MM.1S (cell line): ENCODE measurements around the gene TDRD3.

Source experiments
- DNase-seq: peaks from one replicate; pipeline ENCODE4 v3.0.0-alpha.2; 2015
- H2AFZ ChIP-seq: fragments of 300-600 bp; sonication (generic); 2 replicates; pipeline ENCODE4 v1.6.0; 2016; ENCODE audit warnings: antibody characterized with exemption, low read length
- H3F3A ChIP-seq: fragments of 300-600 bp; sonication (generic); 2 replicates; pipeline ENCODE4 v1.6.1; 2016; ENCODE audit warnings: mild to moderate bottlenecking, antibody characterized with exemption, low read length, moderate library complexity, mixed read lengths; ENCODE audit not compliant: insufficient read depth
- H3K27ac ChIP-seq: fragments of 300-600 bp; sonication (generic); 2 replicates; pipeline ENCODE4 v1.5.1; 2016; ENCODE audit warnings: mild to moderate bottlenecking, low read length
- H3K27me3 ChIP-seq: fragments of 300-600 bp; sonication (generic); replicated peaks from 2 replicates; pipeline ENCODE4 v1.6.0; 2016; ENCODE audit warnings: low read length; ENCODE audit not compliant: insufficient read depth
- H3K36me3 ChIP-seq: fragments of 300-600 bp; sonication (generic); replicated peaks from 2 replicates; pipeline ENCODE4 v1.6.1; 2016; ENCODE audit warnings: mild to moderate bottlenecking, low read length, mixed read lengths; ENCODE audit not compliant: insufficient read depth
- H3K4me1 ChIP-seq: fragments of 300-600 bp; sonication (generic); 2 replicates; pipeline ENCODE4 v1.6.1; 2016; ENCODE audit warnings: low read length, mixed read lengths
- H3K4me2 ChIP-seq: fragments of 300-600 bp; sonication (generic); 2 replicates; pipeline ENCODE4 v1.6.0; 2016; ENCODE audit warnings: low read depth, low read length
- H3K4me3 ChIP-seq: fragments of 300-600 bp; sonication (generic); 2 replicates; pipeline ENCODE4 v1.5.1; 2016; ENCODE audit warnings: low read length, mixed read lengths
- H3K79me2 ChIP-seq: fragments of 300-600 bp; sonication (generic); 2 replicates; pipeline ENCODE4 v1.6.1; 2016; ENCODE audit warnings: mixed run types, low read length, mixed read lengths
- H3K9ac ChIP-seq: fragments of 300-600 bp; sonication (generic); 2 replicates; pipeline ENCODE4 v1.6.1; 2016; ENCODE audit warnings: low read length, mixed read lengths
- H3K9me2 ChIP-seq: fragments of 300-600 bp; sonication (generic); replicated peaks from 2 replicates; pipeline ENCODE4 v1.6.1; 2016; ENCODE audit warnings: mild to moderate bottlenecking, low read length, mixed read lengths; ENCODE audit not compliant: insufficient read depth
- H3K9me3 ChIP-seq: fragments of 300-600 bp; sonication (generic); replicated peaks from 2 replicates; pipeline ENCODE4 v1.6.1; 2016; ENCODE audit warnings: mild to moderate bottlenecking, low read length, mixed read lengths; ENCODE audit not compliant: insufficient read depth
- H4K20me1 ChIP-seq: fragments of 300-600 bp; sonication (generic); 2 replicates; pipeline ENCODE4 v1.6.1; 2016; ENCODE audit warnings: mild to moderate bottlenecking, low read length, moderate library complexity, mixed read lengths; ENCODE audit not compliant: insufficient read depth
- CTCF ChIP-seq: fragments of 300-600 bp; sonication (generic); IDR thresholded peaks from 2 replicates; pipeline ENCODE4 v1.5.1; 2016; ENCODE audit warnings: antibody characterized with exemption, low read length, mixed read lengths
- EZH2 ChIP-seq: fragments of 300-600 bp; sonication (generic); optimal IDR thresholded peaks from 2 replicates; pipeline ENCODE3; 2017; ENCODE audit warnings: low read depth, mild to moderate bottlenecking, antibody characterized with exemption, low read length, mixed read lengths
- EZH2phosphoT487 ChIP-seq: fragments of 300-600 bp; sonication (generic); IDR thresholded peaks from 2 replicates; pipeline ENCODE4 v1.6.1; 2018; ENCODE audit warnings: antibody characterized with exemption, low read length

Gene TDRD3

GRCh38 chr13:60435762-60436374 is 38.8 kb downstream of the TDRD3 start:
- DNase-seq = peak; percentile 43
- peaks cover 3% of the 10 kb centered on the region; the same call in 1 of the 2 replicates for H3K79me2 ChIP-seq
- no peak overlapping the region for H3K27ac ChIP-seq
- H3K27me3 ChIP-seq = no peaks in the 10 kb centered on the region
- no peaks in the 10 kb centered on the region for H3K9me3 ChIP-seq
- no peaks in the 10 kb centered on the region for H3K36me3 ChIP-seq
- no peak overlapping the region for H3K4me2 ChIP-seq
- H3F3A ChIP-seq = no peaks in the 10 kb centered on the region
- no peaks in the 10 kb centered on the region for H4K20me1 ChIP-seq
- no peak overlapping the region for H3K4me3 ChIP-seq
- TF ChIP-seq EZH2 (no peak), CTCF (no peak), EZH2phosphoT487 (no peak)
- no peak overlapping the region for H2AFZ ChIP-seq
- no peaks in the 10 kb centered on the region for H3K9me2 ChIP-seq
- H3K9ac ChIP-seq = no peak overlapping the region
- H3K4me1 ChIP-seq = no peaks in the 10 kb centered on the region

- Histone ChIP-seq H3K4me1 (no peaks in the 10 kb centered on the region), H3K9me2 (no peaks in the 10 kb centered on the region), H3K4me3 (no peak overlapping the region), H3K4me2 (no peak overlapping the region), H3K36me3 (no peaks in the 10 kb centered on the region), H3K9ac (no peak overlapping the region), H2AFZ (no peak overlapping the region), H3K27ac (no peak overlapping the region), H3K9me3 (no peaks in the 10 kb centered on the region), H4K20me1 (no peaks in the 10 kb centered on the region), H3K27me3 (no peaks in the 10 kb centered on the region), H3F3A (no peaks in the 10 kb centered on the region), H3K79me2 (peaks cover 3% of the 10 kb centered on the region; the same call in 1 of the 2 replicates)
- DNase-seq = no peak
- no peak for TF ChIP-seq EZH2
- no peak for TF ChIP-seq CTCF
- no peak for TF ChIP-seq EZH2phosphoT487
These were observed 42.2 kb downstream of the TDRD3 start for GRCh38 chr13:60439201-60439600.

- Histone ChIP-seq H3K79me2 (peaks cover 3% of the 10 kb centered on the region; the same call in 1 of the 2 replicates), H3K9ac (no peak overlapping the region), H3K36me3 (no peaks in the 10 kb centered on the region), H3K27ac (no peak overlapping the region), H3K4me3 (no peak overlapping the region), H3K9me3 (no peaks in the 10 kb centered on the region), H3K4me2 (no peak overlapping the region), H3K27me3 (no peaks in the 10 kb centered on the region), H3F3A (no peaks in the 10 kb centered on the region), H4K20me1 (no peaks in the 10 kb centered on the region), H3K9me2 (no peaks in the 10 kb centered on the region), H2AFZ (no peak overlapping the region), H3K4me1 (no peaks in the 10 kb centered on the region)
- DNase-seq = no peak
- TF ChIP-seq CTCF (no peak), EZH2phosphoT487 (no peak), EZH2 (no peak)
These were observed 44.7 kb downstream of the TDRD3 start for GRCh38 chr13:60441761-60442160.
